ENCODE measurements around the gene ELK3. TPM values are rescaled to one million over a fixed set of nuclear protein-coding genes. Genes with fewer than 3 reads are reported as not detected.

Gene ELK3
- total RNA-seq, 1 experiment from 2014 or later, result 9.4 TPM

DNA sequence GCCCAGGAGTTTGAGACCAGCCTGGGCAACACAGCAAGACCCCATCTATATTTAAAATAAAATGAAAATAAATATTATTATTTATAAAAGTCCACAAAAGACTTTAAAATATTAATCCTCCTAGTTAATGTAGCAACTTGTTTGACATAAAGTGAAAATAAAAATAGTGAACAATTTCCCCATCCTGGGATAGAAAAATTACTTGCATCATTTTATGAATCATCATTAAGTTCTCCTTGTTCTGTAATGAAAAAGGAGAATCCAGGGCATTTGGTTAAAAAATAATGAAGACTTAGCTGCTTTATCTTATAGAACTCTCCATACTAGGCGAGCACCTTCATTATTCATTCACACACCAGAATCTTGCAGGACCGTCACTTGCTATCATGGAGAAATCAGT is 66.1 kb downstream of the ELK3 start:
- Histone ChIP-seq H2BK5ac (ENCODE audit: insufficient read length, low read length) (no peak overlapping the region), H2AFZ (ENCODE audit: low read length) (no peak overlapping the region), H3K18ac (ENCODE audit: insufficient read length, low read depth, low read length) (no peak overlapping the region), H2BK20ac (ENCODE audit: low read depth, low read length, poor library complexity, severe bottlenecking) (no peak overlapping the region), H4K5ac (ENCODE audit: insufficient read length, low read depth, low read length) (no peak overlapping the region), H3K27me3 (ENCODE audit: insufficient read depth, low read length) (no peaks in the 10 kb centered on the region), H3K56ac (ENCODE audit: insufficient read length, low read depth, low read length) (no peak overlapping the region), H3K79me2 (ENCODE audit: insufficient read depth, low read length) (no peaks in the 10 kb centered on the region), H2BK15ac (ENCODE audit: low read depth, low read length) (no peak overlapping the region), H4K91ac (ENCODE audit: insufficient read length, low read depth, low read length) (no peak overlapping the region), H3K9me3 (ENCODE audit: control insufficient read depth, low read depth, low read length) (no peaks in the 10 kb centered on the region), H3K79me1 (ENCODE audit: insufficient read depth, low read depth, low read length, poor library complexity, severe bottlenecking) (no peaks in the 10 kb centered on the region), H3K4ac (ENCODE audit: low read depth, low read length) (no peak overlapping the region), H4K8ac (replicated peaks; ENCODE audit: insufficient read length, low read depth, low read length) (no peak overlapping the region), H3K14ac (ENCODE audit: insufficient read depth, low read length) (no peak overlapping the region), H2BK120ac (ENCODE audit: low read depth, low read length, poor library complexity, severe bottlenecking) (no peak overlapping the region), H2BK12ac (ENCODE audit: insufficient read length, low read depth, low read length) (no peak overlapping the region), H3K4me1 (ENCODE audit: insufficient read depth, low read length) (no peaks in the 10 kb centered on the region), H3K23ac (ENCODE audit: insufficient read length, low read depth, low read length) (no peak overlapping the region), H4K20me1 (ENCODE audit: control insufficient read depth, insufficient read depth, insufficient read length) (no peaks in the 10 kb centered on the region), H3K4me2 (ENCODE audit: insufficient read depth, insufficient read length, low read length) (no peak overlapping the region), H3K23me2 (ENCODE audit: insufficient read length, low read depth, low read length, poor library complexity, severe bottlenecking) (no peaks in the 10 kb centered on the region), H2AK5ac (ENCODE audit: insufficient read length, low read length) (no peak overlapping the region), H3T11ph (ENCODE audit: low read length) (no peak overlapping the region), H3K9ac (ENCODE audit: extremely low read depth, insufficient read length, low read length) (no peak overlapping the region), H3K27ac (ENCODE audit: insufficient read length, low read depth, low read length) (no peak overlapping the region)
- H3K36me3 Mint-ChIP-seq (ENCODE audit: insufficient read depth in 1 of 3, low read depth in 3 of 3), result peaks cover 7 to 30% (median 10%) of the 10 kb centered on the region in 3 experiments; a peak in 4 of 7 replicates
- no peak overlapping the region for H3K27ac Mint-ChIP-seq
- peaks cover 1% of the 10 kb centered on the region; the same call in 1 of the 2 replicates for H3K27me3 Mint-ChIP-seq (ENCODE audit: low read depth)
- H3K4me1 Mint-ChIP-seq, result peaks cover 9 to 28% of the 10 kb centered on the region in 2 experiments
- no peak for DNase-seq
- whole genome bisulfite sequencing (ENCODE audit: extremely low coverage, insufficient read length, low lambda C conversion rate), result no CpG with 5 or more reads among the region's 2 CpGs
- no peak overlapping the region for H3K4me3 Mint-ChIP-seq
- TF ChIP-seq CTCF (conservative IDR thresholded peaks at IDR 0.05), result no peak
- no peaks in the 10 kb centered on the region for H3K9me3 Mint-ChIP-seq

Measured in H9 (cell line).